Stimulated activated CD4-positive, alpha-beta T cell treated with anti-CD3 and anti-CD28 coated beads, TNF-alpha, amount 100 ng/mL, for 24 hours (primary cell): ENCODE results near the gene EFS.

Source experiments
- DNase-seq, 3 experiments: peaks; one replicate each; pipeline ENCODE4 v3.0.0-alpha.2; 2020; ENCODE audit warnings: low read depth in 3 of 3

EFS gene

DNA sequence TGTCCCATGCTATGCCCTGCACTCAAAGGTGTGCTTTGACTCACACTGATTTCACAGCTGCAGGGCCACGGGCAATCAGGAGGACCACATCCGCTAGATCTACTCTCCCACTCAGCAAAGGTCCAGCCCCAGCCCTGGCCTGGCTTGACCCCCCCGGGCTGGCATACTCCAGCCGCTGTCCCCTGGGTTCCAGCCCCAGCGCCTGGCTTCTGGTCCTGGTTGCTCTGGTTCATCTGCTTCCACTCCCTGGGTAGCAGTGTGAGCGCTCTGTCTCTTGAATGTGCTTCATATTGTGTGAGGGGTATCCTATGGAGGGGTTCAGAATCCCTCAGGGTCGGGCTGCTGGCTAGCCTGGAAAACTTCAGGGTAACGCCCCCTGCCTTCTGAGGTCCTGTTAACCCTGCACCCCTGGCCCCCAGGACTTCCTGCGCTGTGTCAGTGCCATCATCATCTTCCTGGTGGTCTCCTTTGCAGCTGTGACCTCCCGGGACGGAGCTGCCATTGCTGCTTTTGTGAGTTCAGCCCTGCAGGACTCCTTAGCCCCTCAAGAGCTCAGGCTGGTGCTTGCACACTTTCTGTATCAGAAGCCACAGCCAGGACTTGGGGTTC lies 13.7 kb upstream of the EFS start:
- DNase-seq = no peak

DNA sequence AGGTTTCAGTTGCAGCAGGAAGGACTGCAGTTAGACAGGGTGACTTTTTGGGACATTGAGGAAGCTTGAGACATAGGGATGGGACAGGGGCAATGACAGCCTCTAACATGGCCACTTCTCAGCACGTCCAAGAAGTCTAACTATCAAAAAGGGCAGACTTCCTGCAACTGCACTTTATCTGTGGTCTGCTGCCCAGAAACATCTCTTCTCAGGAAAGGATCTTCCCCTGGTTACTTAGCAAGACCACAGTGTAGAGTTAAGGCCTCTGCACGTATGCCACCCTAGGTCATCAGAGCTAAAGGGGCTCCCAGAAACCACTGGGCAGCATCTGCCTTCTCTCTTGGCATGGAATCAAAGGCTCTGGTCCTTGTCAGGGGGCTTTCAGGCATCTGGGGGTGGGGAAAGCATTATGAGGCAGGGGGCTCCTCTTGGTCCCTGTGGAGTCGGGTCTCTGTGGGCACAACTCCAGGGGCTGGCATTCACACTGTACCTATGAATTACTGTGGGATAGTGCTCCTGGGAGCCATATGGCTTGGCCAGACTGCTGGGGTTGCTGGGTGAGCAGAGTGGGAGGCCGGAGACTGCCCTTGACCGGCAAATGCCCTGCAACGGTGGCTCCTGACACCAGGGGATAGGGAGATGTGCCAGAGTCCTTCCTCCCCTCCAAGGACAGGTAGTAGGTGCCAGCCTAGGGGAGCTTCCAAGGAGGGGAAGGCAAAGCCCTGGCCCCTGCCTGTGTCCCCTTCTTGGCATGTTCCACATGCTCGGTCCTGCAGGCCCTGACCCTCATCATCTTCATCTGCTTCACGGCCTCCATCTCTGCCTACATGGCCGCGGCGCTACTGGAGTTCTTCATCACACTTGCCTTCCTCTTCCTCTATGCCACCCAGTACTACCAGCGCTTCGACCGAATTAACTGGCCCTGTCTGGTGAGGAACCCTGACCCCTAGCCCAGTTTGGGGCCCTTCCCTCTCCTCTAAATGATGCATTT lies 12.9 kb upstream of the EFS start:
- no peak for DNase-seq

DNA sequence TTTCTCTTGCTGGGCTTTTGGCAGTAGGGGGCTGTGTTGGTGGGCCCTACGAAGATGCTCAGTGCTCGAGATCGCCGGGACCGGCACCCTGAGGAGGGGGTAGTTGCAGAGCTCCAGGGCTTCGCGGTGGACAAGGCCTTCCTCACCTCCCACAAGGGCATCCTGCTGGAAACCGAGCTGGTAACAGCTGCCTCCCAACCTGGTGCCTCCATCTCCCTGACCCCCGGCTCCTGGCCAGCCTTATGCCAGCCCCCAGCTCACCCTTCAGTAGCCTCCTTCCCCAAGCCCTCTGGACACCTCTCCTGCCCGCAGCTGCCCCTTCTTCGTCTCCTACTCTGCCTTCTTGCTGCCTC lies 12.2 kb upstream of the EFS start:
- DNase-seq = no peak

- no peak for DNase-seq
These were observed 11.7 kb upstream of the EFS start, which contains the start of gene CMTM5 for GRCh38 chr14:23376482-23377197. TSS of gene CMTM5 (plus strand) at chr14:23377046. CDS start at chr14:23377252, 206 bp downstream.

DNA sequence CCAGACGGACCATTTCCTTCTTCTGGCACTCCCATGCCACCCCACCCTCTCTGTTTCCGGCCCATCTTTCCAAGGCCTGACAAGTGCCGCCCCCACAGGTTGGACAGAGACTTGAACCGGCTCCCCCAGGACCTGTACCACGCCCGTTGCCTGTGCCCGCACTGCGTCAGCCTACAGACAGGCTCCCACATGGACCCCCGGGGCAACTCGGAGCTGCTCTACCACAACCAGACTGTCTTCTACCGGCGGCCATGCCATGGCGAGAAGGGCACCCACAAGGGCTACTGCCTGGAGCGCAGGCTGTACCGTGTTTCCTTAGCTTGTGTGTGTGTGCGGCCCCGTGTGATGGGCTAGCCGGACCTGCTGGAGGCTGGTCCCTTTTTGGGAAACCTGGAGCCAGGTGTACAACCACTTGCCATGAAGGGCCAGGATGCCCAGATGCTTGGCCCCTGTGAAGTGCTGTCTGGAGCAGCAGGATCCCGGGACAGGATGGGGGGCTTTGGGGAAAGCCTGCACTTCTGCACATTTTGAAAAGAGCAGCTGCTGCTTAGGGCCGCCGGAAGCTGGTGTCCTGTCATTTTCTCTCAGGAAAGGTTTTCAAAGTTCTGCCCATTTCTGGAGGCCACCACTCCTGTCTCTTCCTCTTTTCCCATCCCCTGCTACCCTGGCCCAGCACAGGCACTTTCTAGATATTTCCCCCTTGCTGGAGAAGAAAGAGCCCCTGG lies 10.7 kb upstream of the EFS start:
- no peak for DNase-seq

DNA sequence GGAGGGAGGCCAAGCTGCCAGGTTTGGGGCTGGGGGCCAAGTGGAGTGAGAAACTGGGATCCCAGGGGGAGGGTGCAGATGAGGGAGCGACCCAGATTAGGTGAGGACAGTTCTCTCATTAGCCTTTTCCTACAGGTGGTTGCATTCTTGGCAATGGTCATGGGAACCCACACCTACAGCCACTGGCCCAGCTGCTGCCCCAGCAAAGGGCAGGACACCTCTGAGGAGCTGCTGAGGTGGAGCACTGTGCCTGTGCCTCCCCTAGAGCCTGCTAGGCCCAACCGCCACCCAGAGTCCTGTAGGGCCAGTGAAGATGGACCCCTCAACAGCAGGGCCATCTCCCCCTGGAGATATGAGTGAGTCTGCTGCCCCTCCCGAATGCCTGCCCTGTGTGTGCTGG lies 8.1 kb upstream of the EFS start:
- no peak for DNase-seq

- DNase-seq = no peak
These were observed 7.5 kb upstream of the EFS start, which contains the start of gene IL25 for GRCh38 chr14:23372509-23372908. TSS of gene IL25 (plus strand) at chr14:23372809.

DNA sequence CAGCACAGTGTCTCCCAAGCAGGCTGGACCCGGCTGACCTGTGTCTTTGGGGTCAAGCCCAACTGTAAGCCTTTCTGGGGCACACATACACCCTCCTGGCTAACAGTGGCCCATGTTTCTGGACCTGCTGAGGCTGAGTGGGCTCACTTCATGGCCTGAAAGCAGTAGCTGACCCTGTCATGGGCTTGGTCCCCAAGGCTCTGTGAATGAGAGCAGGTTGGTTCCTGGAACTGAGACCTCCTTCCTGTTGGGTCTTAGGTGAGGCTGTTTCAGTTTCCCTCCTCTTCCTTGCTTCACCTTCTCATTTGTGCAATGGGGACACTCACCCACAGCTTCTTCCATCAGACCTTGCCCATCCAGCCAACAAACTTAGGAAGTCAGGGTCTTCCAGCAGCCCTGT lies 6.9 kb upstream of the EFS start:
- no peak for DNase-seq

- DNase-seq = no peak
These were observed 5.2 kb upstream of the EFS start for GRCh38 chr14:23370221-23370620.

- DNase-seq = no peak
These were observed 1.5 kb upstream of the EFS start for GRCh38 chr14:23366426-23366921.

GRCh38 chr14:23365732-23366425 lies 907 bp upstream of the EFS start:
- DNase-seq = no peak

DNA sequence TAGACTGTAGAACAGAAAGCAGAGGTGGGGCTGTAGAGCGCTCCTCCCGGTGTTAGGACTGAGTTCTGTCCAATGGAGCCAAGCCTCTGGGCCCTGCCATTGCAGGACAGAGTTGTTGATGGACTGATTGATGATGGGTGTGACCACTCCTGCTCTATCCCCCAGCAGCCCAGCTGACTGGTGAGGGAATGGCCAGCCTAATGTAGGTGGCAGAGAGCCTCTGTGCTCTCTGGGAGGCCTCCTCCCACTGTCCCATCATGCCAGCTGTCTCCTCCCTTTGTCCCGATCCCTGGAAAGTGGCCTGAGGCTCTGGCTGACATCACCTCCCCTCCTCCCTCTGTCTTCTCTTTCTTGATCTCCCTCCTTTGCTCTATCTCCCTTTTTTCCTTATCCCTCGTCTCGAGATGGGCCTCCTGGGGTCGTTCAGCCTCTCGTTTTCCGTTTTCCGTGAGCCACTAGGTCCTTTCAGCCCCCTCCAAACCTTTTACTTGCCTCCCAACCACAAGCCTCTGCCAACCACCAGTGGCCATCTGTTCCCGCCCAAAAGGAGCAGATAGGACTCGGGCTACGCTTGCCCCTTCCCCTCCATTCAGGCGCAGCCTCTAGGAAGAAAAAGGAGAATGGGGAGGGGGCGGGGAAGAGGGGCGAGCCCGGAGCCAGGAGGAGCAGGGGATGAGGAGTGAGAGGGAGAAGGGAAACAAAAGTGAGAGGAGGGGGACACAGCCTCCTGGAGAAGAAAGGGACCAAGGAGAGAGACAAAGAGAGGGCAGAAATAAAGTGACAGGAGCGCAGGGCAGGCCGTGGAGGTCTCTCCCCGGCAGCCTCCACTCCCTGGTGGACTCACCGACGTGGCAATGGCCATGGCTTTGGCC lies 572 bp downstream of the EFS start:
- DNase-seq = no peak

GRCh38 chr14:23362200-23362599 lies 2.8 kb downstream of the EFS start:
- DNase-seq = no peak

- DNase-seq = no peak
These were observed 3.2 kb downstream of the EFS start for GRCh38 chr14:23361763-23362162.

DNA sequence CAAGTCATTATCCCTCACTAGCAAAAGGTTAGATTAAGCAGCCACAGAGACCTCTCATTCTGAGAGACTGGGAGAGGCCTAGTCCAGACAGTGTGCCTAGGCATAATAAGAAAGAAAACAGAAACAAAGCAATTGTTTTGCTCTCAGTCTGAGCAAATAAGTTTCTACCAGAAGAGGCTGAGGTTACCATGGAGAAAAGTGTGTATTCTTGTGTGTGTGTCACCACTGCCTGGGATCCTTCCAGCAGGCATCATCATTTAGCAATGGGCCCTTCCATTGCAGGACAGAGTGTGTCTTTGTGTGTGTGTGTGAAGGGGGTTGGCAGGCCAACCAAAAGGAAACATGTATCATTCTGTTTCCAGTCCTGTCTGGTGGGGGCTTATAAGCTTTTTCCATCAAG lies 3.7 kb downstream of the EFS start:
- no peak for DNase-seq

DNA sequence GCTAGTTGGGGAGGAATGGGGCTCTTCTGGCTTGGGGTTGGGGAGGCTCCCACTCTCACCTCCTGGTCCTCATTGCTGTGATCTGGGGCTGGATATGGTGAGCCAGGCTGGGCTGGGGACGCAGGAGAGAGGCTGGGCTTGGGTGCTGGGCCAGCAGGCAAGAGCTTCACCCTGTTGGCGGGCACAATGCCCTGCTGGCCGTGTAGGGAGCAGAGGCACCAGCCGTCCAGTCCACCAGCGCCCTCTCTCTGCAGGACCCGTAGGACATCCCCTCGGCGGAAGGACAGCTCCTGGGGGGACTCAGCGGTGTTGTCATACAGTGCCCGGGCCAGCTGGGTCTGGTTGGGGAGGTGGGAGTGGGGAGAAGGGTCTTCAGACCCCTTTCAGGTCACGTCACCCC lies 4.5 kb downstream of the EFS start:
- no peak for DNase-seq

DNA sequence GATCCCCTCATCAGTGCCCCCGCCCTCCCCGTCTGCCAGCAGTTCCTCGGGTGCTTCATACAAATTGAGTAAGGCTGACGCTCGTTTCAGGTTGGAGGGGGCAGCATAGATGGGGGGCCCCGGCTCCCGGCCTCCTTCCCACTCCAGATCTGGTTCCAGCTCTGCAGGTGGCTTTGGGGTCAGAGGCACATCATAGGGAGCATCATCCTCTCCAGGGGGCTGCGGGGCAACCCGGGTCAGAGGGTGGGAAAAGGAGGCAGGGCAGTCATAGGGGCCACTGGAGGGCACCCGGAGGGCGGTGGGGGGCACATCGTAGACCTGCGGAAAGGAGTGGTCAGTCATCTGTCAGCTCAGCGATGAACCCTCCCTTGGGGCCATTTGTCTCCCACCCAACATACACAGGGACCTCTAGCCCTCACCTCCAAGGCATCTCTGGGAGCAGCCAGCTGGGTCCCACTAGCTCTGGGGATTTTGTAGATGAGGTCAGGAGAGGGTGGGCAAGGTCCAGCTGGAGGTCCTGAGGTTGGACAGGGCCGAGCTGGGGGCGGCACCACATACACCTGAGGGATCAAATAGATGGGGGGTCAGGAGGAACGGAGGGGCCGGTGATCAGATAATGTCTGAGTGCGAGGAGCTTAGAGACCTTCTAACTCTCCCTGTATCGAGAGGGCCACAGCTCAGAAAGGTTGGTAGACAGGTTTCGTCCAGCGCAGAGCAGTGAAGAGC lies 5.1 kb downstream of the EFS start:
- no peak for DNase-seq

- DNase-seq = no peak
These were observed 5.8 kb downstream of the EFS start for GRCh38 chr14:23359167-23359626.

- no peak for DNase-seq
These were observed 6.3 kb downstream of the EFS start for GRCh38 chr14:23358553-23359166.
